Right lobe of liver (tissue), 6 donors: ENCODE measurements around the gene CDC37. TPM values are rescaled to one million over a fixed set of nuclear protein-coding genes. Genes with fewer than 3 reads are reported as not detected.

Source experiments
- ATAC-seq, 4 donors: fragments of 200-7000 bp; cut with Tn5 transposase; one replicate each; pipeline ENCODE4 v1.9.1; 2020; ENCODE audit warnings: mild to moderate bottlenecking in 4 of 4, moderate library complexity in 4 of 4
- DNase-seq, 3 donors: peaks; one replicate each; pipeline ENCODE4 v3.0.0-alpha.2; 2020
- H3K27ac ChIP-seq, 3 donors: fragments of 200-600 bp; one replicate each; pipeline ENCODE4 v1.8.0; 2022
- H3K27me3 ChIP-seq, 2 donors: fragments of 200-600 bp; one replicate each; pipeline ENCODE4 v1.8.0; 2022
- H3K36me3 ChIP-seq, 4 donors: fragments of 200-600 bp; sonication (generic) in 1 of 4; one replicate each; pipeline versions ENCODE4 v1.5.1 to v1.8.0; 2017 to 2022; ENCODE audit warnings: control low read depth in 1 of 4
- H3K4me1 ChIP-seq, 4 donors: fragments of 200-600 bp; sonication (generic) in 1 of 4; one replicate each; pipeline versions ENCODE4 v1.5.1 to v1.8.0; 2017 to 2022; ENCODE audit warnings: control low read depth in 1 of 4
- H3K4me3 ChIP-seq, 3 donors: fragments of 200-600 bp; one replicate each; pipeline ENCODE4 v1.8.0; 2022
- H3K9me3 ChIP-seq, 4 donors: fragments of 200-600 bp; sonication (generic) in 1 of 4; one replicate each; pipeline versions ENCODE4 v1.5.1 to v1.8.0; 2017 to 2022; ENCODE audit warnings: control low read depth in 1 of 4
- CTCF ChIP-seq, 4 donors: fragments of 200-600 bp in 3 of 4; fragments of 450-650 bp in 1 of 4; IDR thresholded peaks; one replicate each; pipeline versions ENCODE4 v1.5.1 to v1.8.0; 2016 to 2022; ENCODE audit warnings: antibody characterized with exemption in 4 of 4, mild to moderate bottlenecking in 2 of 4
- POLR2A ChIP-seq: fragments of 450-650 bp; IDR thresholded peaks from one replicate; pipeline ENCODE4 v1.6.1; 2017; ENCODE audit warnings: antibody characterized with exemption, mild to moderate bottlenecking
- WGBS: methylation state at CpG from one replicate; pipeline ENCODE4 v1.1.6; 2018; ENCODE audit warnings: low coverage, low lambda C conversion rate; ENCODE audit not compliant: insufficient coverage; ENCODE audit errors: missing lambda C conversion rate; 5-methylcytosine and 5-hydroxymethylcytosine counted together
- intact Hi-C, 2 donors: fragments of 100-400 bp; cut with DNase I; formaldehyde crosslinking; loops; one replicate each; pipeline versions ENCODE4 v1.11.2 to v1.14.1; 2022
- total RNA-seq, 6 experiments: library from RNA; depleted of rRNA in 2 of 6; stranded (reverse); fragments of >200 nt in 2 of 6; fragmentation: NEBNext Ultra II Directional in 3 of 6; extraction: Animal tissue kit (Norgen Biotek cat#: 25700) in 3 of 6; gene quantifications; one replicate each; pipeline versions ENCODE4 v1.1.0 to v1.2.4, GENCODE V29; 2016 to 2023
- donor health status: DM: no; HTN: yes; CAD: no.
- donor health status: DM: no; HTN: no; CAD: no.
- donor health status: DM: no; HTN: no; CAD: no.
- donor health status: DM: no; HTN: yes; CAD: no.
- donor health status: DM: no; HTN: yes; CAD: no.

CDC37 gene
- total RNA-seq, 6 experiments from 2014 or later, result 39.6 to 74.9 (median 50.1) TPM

DNA sequence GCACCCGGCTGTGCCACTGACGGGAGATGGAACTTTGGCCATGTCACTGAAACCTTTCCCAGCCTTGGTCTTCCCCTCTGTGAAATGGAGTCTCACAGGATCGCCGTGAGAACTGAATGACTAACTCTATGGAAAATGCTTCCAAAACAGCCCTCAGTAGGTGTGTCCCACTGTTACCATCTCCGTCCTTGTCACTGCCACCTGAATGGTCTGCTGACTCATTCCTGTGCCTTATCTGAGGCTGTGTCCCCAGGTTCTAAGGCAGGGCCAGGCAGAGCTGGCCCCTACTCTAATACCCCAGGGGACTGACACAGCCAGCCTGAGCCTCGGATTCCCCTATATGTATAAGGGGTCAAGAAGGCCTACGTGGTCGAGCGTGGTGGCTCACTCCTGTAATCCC is 4.5 kb downstream of the CDC37 start:
- Histone ChIP-seq H3K4me3 (no peak overlapping the region), H3K27ac (no peak overlapping the region), H3K4me1 (peaks cover 0 to 16% (median 3%) of the 10 kb centered on the region in 4 donors), H3K36me3 (peaks cover 0 to 15% (median 3%) of the 10 kb centered on the region in 4 donors), H3K9me3 (no peaks in the 10 kb centered on the region), H3K27me3 (no peaks in the 10 kb centered on the region)
- TF ChIP-seq CTCF (IDR thresholded peaks at IDR 0.05), result no peak
- TF ChIP-seq POLR2A, result no peak
- 60% methylated on average over 2 of the region's 9 CpGs for WGBS
- no peak for ATAC-seq
- intact Hi-C loops, result no loop called here
- no peak for DNase-seq

GRCh38 chr19:10395917-10396316 is 7.4 kb downstream of the CDC37 start:
- Histone ChIP-seq H3K9me3 (no peaks in the 10 kb centered on the region), H3K27me3 (no peaks in the 10 kb centered on the region), H3K4me3 (no peak overlapping the region), H3K4me1 (peaks cover 0 to under 1% (median 0%) of the 10 kb centered on the region in 4 donors), H3K36me3 (peaks cover 0 to 38% (median 9%) of the 10 kb centered on the region in 4 donors), H3K27ac (no peak overlapping the region)
- no peak for DNase-seq
- intact Hi-C loops, result no loop called here
- 53% methylated on average over 15 of the region's 24 CpGs for WGBS
- TF ChIP-seq CTCF (IDR thresholded peaks at IDR 0.05) (no peak), POLR2A (no peak)
- no peak for ATAC-seq

DNA sequence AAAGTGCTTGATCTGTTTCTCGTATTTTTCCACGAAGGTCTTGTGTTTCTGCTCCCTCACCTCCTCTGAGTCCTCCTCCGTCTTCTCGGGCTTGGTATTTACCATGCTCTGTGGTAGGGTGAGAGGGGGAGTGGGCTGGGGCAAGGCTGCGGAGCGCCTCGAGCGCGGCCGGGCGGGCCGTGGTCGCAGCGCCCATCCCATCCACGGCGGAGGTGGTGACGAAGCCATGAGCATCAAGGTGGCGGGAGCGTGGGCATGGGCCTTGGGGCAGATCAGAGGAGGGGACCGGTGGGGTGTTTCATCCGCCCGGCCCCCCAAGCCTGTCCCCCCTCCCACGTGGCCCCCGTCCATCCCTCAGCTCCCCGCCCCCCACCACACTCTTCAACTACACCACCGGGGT is 7.9 kb downstream of the CDC37 start:
- TF ChIP-seq CTCF (IDR thresholded peaks at IDR 0.05), result no peak
- TF ChIP-seq POLR2A, result no peak
- no peaks in the 10 kb centered on the region for H3K27me3 ChIP-seq
- H3K4me1 ChIP-seq, result no peaks in the 10 kb centered on the region
- DNase-seq (no peak), ATAC-seq (no peak)
- intact Hi-C loops, result no loop called here
- peaks cover 0 to 39% (median 9%) of the 10 kb centered on the region in 4 donors for H3K36me3 ChIP-seq
- no peaks in the 10 kb centered on the region for H3K9me3 ChIP-seq
- no peak overlapping the region for H3K4me3 ChIP-seq
- no peak overlapping the region for H3K27ac ChIP-seq
- WGBS, result 91% methylated on average over 19 of the region's 26 CpGs

GRCh38 chr19:10395003-10395402 is 8.3 kb downstream of the CDC37 start:
- Histone ChIP-seq H3K36me3 (peaks cover 0 to 39% (median 9%) of the 10 kb centered on the region in 4 donors), H3K4me3 (no peak overlapping the region), H3K4me1 (no peaks in the 10 kb centered on the region), H3K27me3 (no peaks in the 10 kb centered on the region), H3K9me3 (no peaks in the 10 kb centered on the region), H3K27ac (no peak overlapping the region)
- 100% methylated on average over 1 of the region's 12 CpGs for WGBS
- TF ChIP-seq CTCF (IDR thresholded peaks at IDR 0.05), result no peak
- no peak for TF ChIP-seq POLR2A
- DNase-seq (no peak), ATAC-seq (no peak)
- intact Hi-C loops, result no loop called here

DNA sequence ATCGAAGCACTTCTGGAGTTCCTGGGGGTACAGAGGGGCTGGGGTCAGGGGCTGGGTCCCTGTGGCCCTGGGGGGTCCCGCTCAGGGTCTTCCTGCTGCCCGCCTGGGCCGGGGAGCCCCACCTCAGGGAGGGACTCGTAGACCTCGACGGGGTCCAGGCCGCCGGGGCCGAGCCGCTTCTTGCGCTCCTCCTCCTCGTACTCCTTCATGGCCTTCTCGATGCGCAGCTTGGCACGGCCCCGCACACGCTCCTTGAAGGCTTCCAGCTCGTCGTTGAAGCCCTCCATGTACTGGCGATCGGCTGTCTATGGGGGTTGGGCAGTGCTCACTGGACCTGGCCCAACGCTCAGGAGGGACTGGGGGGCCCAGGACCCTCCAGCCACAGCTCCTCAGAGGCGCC is 10.2 kb downstream of the CDC37 start:
- H3K9me3 ChIP-seq, result no peaks in the 10 kb centered on the region
- WGBS, result no CpG with 5 or more reads among the region's 24 CpGs
- no peak overlapping the region for H3K4me3 ChIP-seq
- H3K4me1 ChIP-seq, result no peaks in the 10 kb centered on the region
- no peak for TF ChIP-seq CTCF (IDR thresholded peaks at IDR 0.05)
- no peak for TF ChIP-seq POLR2A
- DNase-seq (no peak), ATAC-seq (no peak)
- intact Hi-C loops, result loop anchor here (5.0 kb wide), 2 partner anchors 121 to 136 kb away; partner anchors contain the start of gene ICAM1 (in 1 of the 2)
- peaks cover 0 to 39% (median 9%) of the 10 kb centered on the region in 4 donors for H3K36me3 ChIP-seq
- H3K27me3 ChIP-seq, result no peaks in the 10 kb centered on the region
- H3K27ac ChIP-seq, result no peak overlapping the region
